ENCODE data around the gene MARVELD3. TPM values are rescaled to one million over a fixed set of nuclear protein-coding genes. Genes with fewer than 3 reads are reported as not detected.

The MARVELD3 gene
- total and polyA plus RNA-seq, 2 of the 8 experiments (the other 6 are each of a cell fraction or from before 2014, with no cell fraction given), result 18.0 to 34.8 TPM

GRCh38 chr16:71622088-71622487 lies 3.9 kb upstream of the MARVELD3 start:
- no peak overlapping the region for H3K4ac ChIP-seq (replicated peaks; ENCODE audit: insufficient read length, low read depth, low read length)
- ChIA-PET POLR2A (ENCODE audit: partially characterized antibody) (no interaction called here), CTCF (ENCODE audit: partially characterized antibody) (interaction anchor here (0.8 to 2.3 kb wide), 4 partner anchors 11 to 52 kb away, joined by 3 to 9 read pairs (median 4); no protein-coding TSS in a partner anchor)
- H4K8ac ChIP-seq (ENCODE audit: extremely low read depth, insufficient read depth, low read length), result no peak overlapping the region
- DNase-seq (ENCODE audit: low read depth in 1 of 2, low spot score in 2 of 2) (no peak), FAIRE-seq (no peak)
- no peak overlapping the region for H2AFZ ChIP-seq (ENCODE audit: low read length)
- H3K4me1 ChIP-seq (replicated peaks in 1 of 4; ENCODE audit: control insufficient read depth in 3 of 4, insufficient read depth in 4 of 4, low read length in 3 of 4), result no peaks in the 10 kb centered on the region; a peak in 2 of 7 replicates
- no peak overlapping the region for H2BK20ac ChIP-seq (ENCODE audit: low read length)
- H3K23me2 ChIP-seq (ENCODE audit: low read depth, low read length), result peaks cover 8% of the 10 kb centered on the region; the same call in 1 of the 2 replicates
- H3K27ac ChIP-seq (ENCODE audit: low read depth, low read length), result no peak overlapping the region
- H2AK5ac ChIP-seq (ENCODE audit: low read depth, low read length), result no peak overlapping the region
- no peaks in the 10 kb centered on the region for H3K79me2 ChIP-seq (ENCODE audit: control insufficient read depth in 1 of 2, insufficient read depth in 2 of 2, low read length in 2 of 2)
- no peak overlapping the region for H3K56ac ChIP-seq (replicated peaks; ENCODE audit: insufficient read length, low read depth, low read length)
- no peak overlapping the region for H3K18ac ChIP-seq (ENCODE audit: extremely low read depth, low read length)
- no peak overlapping the region for H3K4me2 ChIP-seq (ENCODE audit: insufficient read depth in 1 of 2, low read depth in 2 of 2, low read length in 2 of 2)
- H2BK15ac ChIP-seq (ENCODE audit: low read length), result no peak overlapping the region
- no peak overlapping the region for H3K14ac ChIP-seq (ENCODE audit: insufficient read length)
- H4K5ac ChIP-seq (ENCODE audit: insufficient read length, low read depth, low read length), result no peak overlapping the region
- H3K9me3 ChIP-seq (ENCODE audit: insufficient read depth in 2 of 2, low read depth in 1 of 2, low read length in 1 of 2), result no peaks in the 10 kb centered on the region
- no peak overlapping the region for H4K91ac ChIP-seq (replicated peaks; ENCODE audit: insufficient read length, low read length)
- no peaks in the 10 kb centered on the region for H3K36me3 ChIP-seq (ENCODE audit: control insufficient read depth in 2 of 4, insufficient read depth in 4 of 4, low read length in 3 of 4)
- no peak overlapping the region for H3K4me3 ChIP-seq (ENCODE audit: extremely low read depth in 1 of 4, insufficient read depth in 2 of 4, low read depth in 3 of 4, low read length in 4 of 4)
- H3K79me1 ChIP-seq (ENCODE audit: low read depth, low read length), result no peaks in the 10 kb centered on the region
- TF ChIP-seq, protein P1, sequence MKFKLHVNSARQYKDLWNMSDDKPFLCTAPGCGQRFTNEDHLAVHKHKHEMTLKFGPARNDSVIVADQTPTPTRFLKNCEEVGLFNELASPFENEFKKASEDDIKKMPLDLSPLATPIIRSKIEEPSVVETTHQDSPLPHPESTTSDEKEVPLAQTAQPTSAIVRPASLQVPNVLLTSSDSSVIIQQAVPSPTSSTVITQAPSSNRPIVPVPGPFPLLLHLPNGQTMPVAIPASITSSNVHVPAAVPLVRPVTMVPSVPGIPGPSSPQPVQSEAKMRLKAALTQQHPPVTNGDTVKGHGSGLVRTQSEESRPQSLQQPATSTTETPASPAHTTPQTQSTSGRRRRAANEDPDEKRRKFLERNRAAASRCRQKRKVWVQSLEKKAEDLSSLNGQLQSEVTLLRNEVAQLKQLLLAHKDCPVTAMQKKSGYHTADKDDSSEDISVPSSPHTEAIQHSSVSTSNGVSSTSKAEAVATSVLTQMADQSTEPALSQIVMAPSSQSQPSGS (IDR thresholded peaks at IDR 0.05; ENCODE audit: low read length), result no peak
- TF ChIP-seq HDAC6 (IDR thresholded peaks at IDR 0.05; ENCODE audit: low read depth, low read length), result no peak
- no peak overlapping the region for H3K23ac ChIP-seq (ENCODE audit: insufficient read length)
- H2BK12ac ChIP-seq (ENCODE audit: low read depth, low read length), result no peak overlapping the region
- H4K20me1 ChIP-seq (replicated peaks in 1 of 2; ENCODE audit: control insufficient read depth in 1 of 2, insufficient read depth in 2 of 2, low read length in 2 of 2), result no peaks in the 10 kb centered on the region
- H2BK120ac ChIP-seq (replicated peaks; ENCODE audit: low read depth, low read length), result no peak overlapping the region
- H3K9ac ChIP-seq (replicated peaks in 1 of 4; ENCODE audit: extremely low read depth in 1 of 4, low read depth in 3 of 4, low read length in 3 of 4), result no peak overlapping the region
- H2BK5ac ChIP-seq (ENCODE audit: low read depth, low read length), result no peak overlapping the region
- no peaks in the 10 kb centered on the region for H3K27me3 ChIP-seq (replicated peaks in 1 of 4; ENCODE audit: control insufficient read depth in 3 of 4, extremely low read depth in 1 of 4, insufficient read depth in 3 of 4, low read length in 3 of 4)

All from H1 (cell line).